Activated T-cell treated with anti-CD3 and anti-CD28 coated beads, Interleukin-2, amount 50 U/mL, for 24 hours (primary cell): ENCODE measurements around the gene MPND.
"Not testable (repeated sequence)": the region's sequence is repeated elsewhere in the genome, so short reads cannot be mapped to it uniquely, and the experiment has no call there.

ENCODE experiments used
- DNase-seq: peaks from one replicate; pipeline ENCODE4 v3.0.0-alpha.2; 2020
- H3K27ac Mint-ChIP-seq: 2 replicates; pipeline ENCODE4 v1.8.0; 2020; ENCODE audit warnings: mild to moderate bottlenecking, mixed read lengths
- H3K27me3 Mint-ChIP-seq: 2 replicates; pipeline ENCODE4 v1.8.0; 2020; ENCODE audit warnings: mixed read lengths
- H3K36me3 Mint-ChIP-seq: 2 replicates; pipeline ENCODE4 v1.8.0; 2020; ENCODE audit warnings: low read depth, mixed read lengths
- H3K4me1 Mint-ChIP-seq: 2 replicates; pipeline ENCODE4 v1.8.0; 2020; ENCODE audit warnings: low read depth, mixed read lengths
- H3K4me3 Mint-ChIP-seq: 2 replicates; pipeline ENCODE4 v1.8.0; 2020; ENCODE audit warnings: mild to moderate bottlenecking, moderate library complexity, mixed read lengths
- H3K9me3 Mint-ChIP-seq: 2 replicates; pipeline ENCODE4 v1.8.0; 2020; ENCODE audit warnings: mixed read lengths

The MPND gene

DNA sequence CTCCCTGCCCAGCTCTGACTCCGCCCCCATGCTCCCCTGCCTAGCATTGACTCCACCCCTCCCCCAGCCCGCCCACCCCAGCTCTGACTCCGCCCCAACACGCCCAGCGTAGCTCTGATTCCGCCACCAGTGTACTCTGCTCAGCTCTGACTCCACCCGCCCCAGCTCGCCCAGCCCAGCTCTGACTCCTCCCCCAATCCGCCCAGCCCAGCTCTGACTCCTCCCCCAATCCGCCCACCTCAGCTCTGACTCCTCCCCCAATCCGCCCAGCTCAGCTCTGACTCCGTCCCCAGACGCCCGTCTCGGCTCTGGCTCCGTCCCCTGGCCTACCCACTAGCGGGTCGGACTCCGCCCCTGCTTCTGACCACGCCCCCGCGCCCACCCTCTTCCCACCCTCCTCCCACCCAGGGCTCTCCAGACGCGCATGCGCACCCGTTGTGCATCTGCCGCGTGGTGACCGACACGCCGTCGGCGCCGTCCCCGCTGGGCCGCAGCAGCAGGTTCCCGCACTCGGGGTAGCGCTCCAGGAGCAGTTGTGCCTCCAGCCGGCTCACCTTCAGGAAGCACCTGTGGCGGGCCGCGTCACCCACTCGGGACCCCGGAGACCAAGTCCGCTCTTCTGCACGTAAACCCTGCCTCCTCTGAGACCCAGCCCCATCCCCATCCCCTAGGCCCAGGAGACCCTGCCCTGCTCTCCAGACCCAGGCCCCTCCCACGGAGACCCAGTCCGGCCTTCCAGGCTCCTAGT is 14.9 kb upstream of the MPND start:
- H3K4me3 Mint-ChIP-seq = peak overlapping the region; percentile 92
- H3K27ac Mint-ChIP-seq = peak overlapping the region; percentile 94
- peak; percentile 98 for DNase-seq
- no peaks in the 10 kb centered on the region for H3K27me3 Mint-ChIP-seq
- peaks cover 32% of the 10 kb centered on the region for H3K4me1 Mint-ChIP-seq
- H3K36me3 Mint-ChIP-seq = peaks cover 15% of the 10 kb centered on the region
- no peaks in the 10 kb centered on the region for H3K9me3 Mint-ChIP-seq

DNA sequence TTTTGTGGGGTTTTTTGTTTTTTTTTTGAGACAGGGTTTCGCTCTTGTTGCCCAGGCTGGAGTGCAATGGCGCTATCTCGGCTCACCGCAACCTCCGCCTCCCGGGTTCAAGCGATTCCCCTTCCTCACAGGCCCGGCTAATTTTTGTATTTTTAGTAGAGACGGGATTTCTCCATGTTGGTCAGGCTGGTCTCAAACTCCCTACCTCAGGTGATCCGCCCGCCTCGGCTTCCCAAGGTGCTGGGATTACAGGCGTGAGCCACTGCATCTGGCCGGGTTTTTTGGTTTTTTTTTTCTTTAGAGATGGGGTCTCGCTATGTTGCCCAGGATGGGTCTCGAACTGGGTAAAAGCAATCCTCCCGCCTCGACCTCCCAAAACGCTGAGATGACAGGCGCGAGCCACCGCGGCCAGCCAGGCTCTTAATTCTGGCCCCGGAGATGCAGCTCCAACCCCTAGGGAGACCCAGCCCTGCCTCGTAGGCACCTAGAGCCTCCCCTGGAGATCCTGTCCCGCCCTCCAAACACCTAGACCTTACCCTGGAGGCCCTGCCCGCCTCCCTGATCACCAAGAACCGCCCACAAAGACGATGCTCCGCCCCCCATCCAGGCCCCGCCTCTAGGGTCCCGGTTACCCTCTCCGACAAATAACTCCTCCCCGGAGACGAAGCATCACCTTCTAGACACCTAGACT is 14.2 kb upstream of the MPND start:
- peaks cover 32% of the 10 kb centered on the region for H3K4me1 Mint-ChIP-seq
- not testable (repeated sequence) for H3K27me3 Mint-ChIP-seq, H3K9me3 Mint-ChIP-seq
- peak; percentile 74 for DNase-seq
- peaks cover 15% of the 10 kb centered on the region for H3K36me3 Mint-ChIP-seq
- H3K27ac Mint-ChIP-seq = peak overlapping the region; percentile 94
- H3K4me3 Mint-ChIP-seq = peak overlapping the region; percentile 92

DNA sequence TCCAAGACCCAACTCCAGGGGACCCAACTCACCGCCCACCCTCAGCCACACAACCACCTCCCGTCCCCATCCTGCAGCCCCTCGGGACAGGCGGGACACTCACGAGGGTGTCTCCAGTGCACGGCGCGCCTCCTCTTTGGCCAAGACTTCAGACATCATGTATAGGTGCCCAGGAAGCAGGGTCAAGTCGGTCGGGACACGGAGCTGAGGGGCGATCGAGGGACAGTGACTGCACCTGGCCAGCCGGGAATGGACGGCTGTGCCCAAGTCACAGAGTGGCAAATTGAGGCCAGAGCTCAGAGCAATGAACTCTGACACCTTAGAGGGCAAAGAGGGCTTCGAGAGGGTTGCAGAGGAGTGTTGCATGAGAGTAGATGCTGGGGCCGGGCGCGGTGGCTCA is 13.5 kb upstream of the MPND start:
- H3K4me1 Mint-ChIP-seq = peaks cover 32% of the 10 kb centered on the region
- DNase-seq = no peak
- H3K27me3 Mint-ChIP-seq = no peaks in the 10 kb centered on the region
- H3K36me3 Mint-ChIP-seq = peaks cover 15% of the 10 kb centered on the region
- H3K4me3 Mint-ChIP-seq = peak overlapping the region; percentile 52
- peaks cover under 1% of the 10 kb centered on the region for H3K9me3 Mint-ChIP-seq
- peak overlapping the region; percentile 37 for H3K27ac Mint-ChIP-seq

DNA sequence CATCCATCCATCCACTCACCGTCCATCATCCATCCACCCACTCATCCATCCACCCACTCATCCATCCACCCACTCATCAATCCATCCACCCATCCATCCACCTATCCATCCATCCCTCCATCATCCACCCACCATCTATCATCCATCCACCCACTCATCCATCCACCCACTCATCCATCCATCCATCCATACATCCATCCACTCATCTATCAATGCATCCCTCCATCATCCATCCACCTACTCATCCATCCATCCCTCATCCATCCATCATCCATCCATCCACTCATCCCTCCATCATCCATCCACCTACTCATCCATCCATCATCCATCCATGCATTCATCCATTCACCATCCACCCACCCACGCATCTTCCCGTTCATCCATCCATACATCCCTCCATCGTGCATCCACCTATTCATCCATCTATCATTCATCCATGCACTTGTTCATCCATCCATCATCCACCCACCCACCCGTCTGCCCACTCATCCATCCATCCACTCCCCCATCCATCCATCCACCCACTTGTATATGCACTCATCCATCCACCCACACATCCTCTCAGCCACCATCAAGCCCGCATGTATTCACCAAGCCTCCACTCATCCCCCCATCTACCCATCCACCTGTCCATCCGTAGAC is 8.3 kb upstream of the MPND start:
- H3K9me3 Mint-ChIP-seq = peaks cover 8% of the 10 kb centered on the region
- H3K27ac Mint-ChIP-seq = no peak overlapping the region
- H3K27me3 Mint-ChIP-seq = no peaks in the 10 kb centered on the region
- H3K4me3 Mint-ChIP-seq = no peak overlapping the region
- DNase-seq = no peak
- H3K4me1 Mint-ChIP-seq = peaks cover 18% of the 10 kb centered on the region
- H3K36me3 Mint-ChIP-seq = peaks cover 5% of the 10 kb centered on the region

DNA sequence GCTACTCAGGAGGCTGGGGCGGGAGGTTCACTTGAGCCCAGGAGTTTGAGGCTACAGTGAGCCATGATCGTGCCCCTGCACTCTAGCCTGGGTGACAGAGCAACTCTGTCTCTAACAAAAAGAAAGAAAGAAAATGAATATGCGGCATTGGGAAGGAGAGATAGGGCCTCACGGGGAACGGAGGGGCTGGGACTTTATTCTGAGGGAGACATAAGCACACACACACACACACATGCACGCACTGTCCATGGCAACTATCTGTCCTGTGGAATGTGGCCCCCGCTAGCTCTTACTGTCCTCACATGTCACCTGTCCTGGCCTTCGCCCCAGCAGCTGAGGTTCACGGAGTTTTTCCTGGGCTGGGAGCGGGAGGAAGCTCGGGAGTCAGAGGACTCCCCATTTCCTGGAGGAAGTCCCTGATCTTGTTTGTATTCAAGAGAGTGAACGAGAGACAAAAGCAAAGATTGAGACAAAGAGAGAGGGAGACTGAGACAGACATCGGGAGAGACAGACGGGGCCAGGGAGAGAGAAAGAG is 5.4 kb upstream of the MPND start:
- peak overlapping the region; percentile 85 for H3K4me3 Mint-ChIP-seq
- H3K36me3 Mint-ChIP-seq = peaks cover 2% of the 10 kb centered on the region
- H3K27me3 Mint-ChIP-seq = no peaks in the 10 kb centered on the region
- H3K4me1 Mint-ChIP-seq = peaks cover 22% of the 10 kb centered on the region
- DNase-seq = peak; percentile 61
- peaks cover 8% of the 10 kb centered on the region for H3K9me3 Mint-ChIP-seq
- H3K27ac Mint-ChIP-seq = peak overlapping the region; percentile 88

DNA sequence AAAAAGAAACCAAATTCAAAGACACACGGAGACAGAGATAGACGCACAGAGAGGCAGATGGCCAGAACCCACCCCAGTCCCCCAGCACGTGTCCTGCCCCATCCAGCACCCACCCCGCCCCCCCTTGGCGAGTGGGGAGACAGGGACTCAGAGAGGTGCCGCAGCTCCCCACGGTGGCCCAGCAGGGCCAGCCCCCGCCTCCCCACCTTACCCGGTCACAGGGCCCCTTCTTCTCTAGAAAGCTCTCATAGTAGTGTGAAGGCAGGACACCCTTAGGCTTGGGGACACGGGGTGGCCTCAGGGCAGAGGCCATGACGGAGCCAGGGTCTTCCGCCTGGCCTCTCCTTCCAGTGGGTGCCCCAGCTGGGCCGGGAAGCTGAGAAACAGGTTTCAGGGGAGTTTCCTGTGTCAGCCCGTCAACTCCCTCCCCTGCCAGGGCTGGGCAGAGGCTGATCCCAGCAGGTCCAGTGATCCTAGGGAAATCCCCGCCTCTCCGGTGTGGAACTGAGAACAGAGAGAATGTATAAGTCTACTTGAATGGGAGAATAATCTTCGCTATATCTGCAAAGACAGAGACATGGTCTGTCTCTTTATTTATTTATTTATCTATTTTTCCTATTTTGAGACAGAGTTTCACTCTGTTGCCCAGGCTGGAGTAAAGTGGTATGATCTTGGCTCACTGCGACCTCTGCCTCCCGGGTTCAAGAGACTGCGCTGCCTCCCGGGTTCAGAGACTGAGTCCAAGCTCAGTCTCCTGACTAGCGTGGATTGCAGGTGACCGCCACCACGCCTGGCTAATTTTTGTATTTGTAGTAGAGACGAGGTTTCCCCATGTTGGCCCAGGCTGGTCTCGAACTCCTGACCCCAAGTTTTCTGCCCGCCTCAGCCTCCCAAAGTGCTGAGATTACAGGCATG is 4.7 kb upstream of the MPND start, which contains the start of gene STAP2:
Gene STAP2, minus strand, starts transcription at position 387 of the 915 bp plus-strand sequence. Its CDS starts 74 bp downstream, at position 313.
- Mint-ChIP-seq H3K36me3 (peaks cover 2% of the 10 kb centered on the region), H3K4me3 (peak within 1 kb of the TSS; percentile 85)

DNA sequence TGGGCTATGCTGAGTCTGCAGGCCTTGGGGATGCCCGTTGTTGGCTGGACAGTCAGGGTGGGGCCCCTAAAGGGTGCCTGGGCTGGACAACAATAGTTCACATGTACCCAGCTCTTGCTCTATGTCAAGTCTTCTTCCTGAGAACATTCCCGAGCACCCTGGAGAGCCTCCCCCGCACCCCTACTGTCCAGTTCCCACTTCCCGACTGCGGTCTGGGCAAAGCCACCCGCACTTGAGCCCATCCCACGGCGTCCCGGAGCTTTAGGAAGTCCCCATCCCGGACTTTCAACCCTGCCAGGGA is 1.1 kb upstream of the MPND start:
- H3K9me3 Mint-ChIP-seq = no peaks in the 10 kb centered on the region
- peaks cover 36% of the 10 kb centered on the region for H3K4me1 Mint-ChIP-seq
- H3K27ac Mint-ChIP-seq = peak overlapping the region; percentile 97
- no peaks in the 10 kb centered on the region for H3K27me3 Mint-ChIP-seq
- peak overlapping the region; percentile 90 for H3K4me3 Mint-ChIP-seq
- peaks cover 17% of the 10 kb centered on the region for H3K36me3 Mint-ChIP-seq
- no peak for DNase-seq

More for the DNA sequence above, 4.7 kb upstream of the MPND start, which contains the start of gene STAP2:
- Mint-ChIP-seq H3K27ac (peak within 1 kb of the TSS; percentile 88), H3K4me1 (peaks cover 25% of the 10 kb centered on the region), H3K9me3 (peaks cover 8% of the 10 kb centered on the region), H3K27me3 (no peaks in the 10 kb centered on the region)
- DNase-seq = peak; percentile 65

DNA sequence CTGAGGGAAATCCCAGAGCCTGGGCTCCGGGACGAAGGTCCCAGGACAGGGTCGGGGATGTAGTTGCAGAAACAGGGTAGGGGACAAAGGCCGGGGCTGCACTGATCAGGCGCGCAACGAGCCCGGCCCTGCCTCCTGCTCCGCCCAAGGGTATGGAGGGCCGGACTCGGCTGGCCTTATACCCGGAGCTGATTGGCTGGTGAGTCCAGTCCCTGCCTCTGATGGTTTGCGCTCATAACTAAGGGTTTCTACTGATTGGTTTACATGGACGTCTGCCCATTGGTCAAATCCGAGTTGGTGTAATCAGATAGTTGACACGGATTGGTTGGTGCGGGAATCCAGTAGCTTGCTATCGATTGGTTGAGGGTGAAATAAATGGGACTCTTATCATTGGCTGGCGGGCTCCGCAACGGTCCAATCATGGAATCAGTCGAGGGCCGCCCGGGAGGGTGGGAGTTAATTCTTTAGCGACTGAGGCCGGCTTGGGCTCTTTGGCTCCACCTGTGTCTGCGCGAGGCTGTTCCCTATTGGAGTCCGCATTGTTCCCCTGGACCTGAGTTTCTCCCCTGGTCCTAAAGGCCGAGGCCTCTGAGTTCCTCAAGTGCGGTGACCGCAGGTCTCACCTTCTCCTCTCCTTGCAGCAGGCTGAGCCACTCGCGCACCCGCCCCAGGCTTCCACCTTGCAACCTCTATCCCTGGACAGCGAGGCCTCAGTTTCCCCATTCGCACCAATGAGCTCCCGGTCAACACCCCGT is 570 bp upstream of the MPND start:
- Mint-ChIP-seq H3K27ac (peak overlapping the region; percentile 97), H3K27me3 (no peaks in the 10 kb centered on the region), H3K4me1 (peaks cover 35% of the 10 kb centered on the region), H3K4me3 (peak overlapping the region; percentile 90), H3K36me3 (peaks cover 22% of the 10 kb centered on the region), H3K9me3 (no peaks in the 10 kb centered on the region)
- peak; percentile 91 for DNase-seq

DNA sequence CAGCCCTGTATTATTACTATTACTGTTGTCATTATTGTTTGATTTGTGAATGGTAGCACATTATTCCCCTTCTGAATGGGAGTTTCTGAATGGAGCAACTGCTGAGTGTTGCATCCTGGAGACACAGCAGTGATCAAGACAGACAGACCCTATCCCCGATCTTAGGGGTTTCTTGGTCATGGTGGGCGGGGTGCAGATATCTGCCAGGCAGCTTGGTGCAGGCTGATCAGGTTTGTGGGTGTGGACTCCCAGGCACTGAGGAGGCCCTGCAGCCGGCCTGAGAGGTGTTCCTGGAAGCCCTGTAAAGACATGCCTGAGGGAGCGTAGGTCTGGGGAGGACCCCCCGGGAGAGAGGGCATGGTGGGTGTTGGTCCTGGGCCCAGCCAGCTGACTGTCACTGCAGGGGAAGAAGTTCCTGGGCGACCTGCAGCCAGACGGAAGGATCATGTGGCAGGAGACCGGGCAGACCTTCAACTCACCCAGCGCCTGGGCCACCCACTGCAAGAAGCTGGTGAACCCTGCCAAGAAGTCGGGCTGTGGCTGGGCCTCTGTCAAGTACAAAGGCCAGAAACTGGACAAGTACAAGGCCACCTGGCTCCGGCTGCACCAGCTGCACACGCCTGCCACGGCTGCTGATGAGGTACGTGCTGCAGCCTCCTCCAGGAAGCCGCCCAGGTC is 2.1 kb downstream of the MPND start:
- Mint-ChIP-seq H3K27ac (peak overlapping the region; percentile 26), H3K9me3 (no peaks in the 10 kb centered on the region), H3K36me3 (peaks cover 42% of the 10 kb centered on the region), H3K4me3 (peak overlapping the region; percentile 19), H3K27me3 (no peaks in the 10 kb centered on the region), H3K4me1 (peaks cover 20% of the 10 kb centered on the region)
- DNase-seq = no peak

DNA sequence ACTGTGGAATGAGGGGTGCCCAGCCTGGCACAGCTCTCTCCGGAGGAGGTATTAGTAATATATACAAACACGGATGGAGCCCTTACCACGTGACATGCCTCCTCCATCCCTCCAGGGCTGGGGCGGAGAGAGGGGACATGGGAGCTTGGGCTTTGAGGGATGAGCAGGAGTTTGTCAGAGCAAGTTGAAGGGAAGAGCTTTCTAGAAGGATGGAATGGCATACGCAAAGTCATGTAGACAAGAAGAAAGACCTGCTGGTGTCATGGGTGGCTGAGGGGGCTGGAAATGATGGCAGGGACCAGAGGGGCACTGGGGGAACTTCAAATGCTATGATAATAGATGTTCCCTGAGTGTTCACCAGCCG is 2.6 kb downstream of the MPND start:
- Mint-ChIP-seq H3K27me3 (no peaks in the 10 kb centered on the region), H3K9me3 (no peaks in the 10 kb centered on the region), H3K4me3 (no peak overlapping the region), H3K36me3 (peaks cover 44% of the 10 kb centered on the region), H3K4me1 (peaks cover 20% of the 10 kb centered on the region), H3K27ac (no peak overlapping the region)
- no peak for DNase-seq

DNA sequence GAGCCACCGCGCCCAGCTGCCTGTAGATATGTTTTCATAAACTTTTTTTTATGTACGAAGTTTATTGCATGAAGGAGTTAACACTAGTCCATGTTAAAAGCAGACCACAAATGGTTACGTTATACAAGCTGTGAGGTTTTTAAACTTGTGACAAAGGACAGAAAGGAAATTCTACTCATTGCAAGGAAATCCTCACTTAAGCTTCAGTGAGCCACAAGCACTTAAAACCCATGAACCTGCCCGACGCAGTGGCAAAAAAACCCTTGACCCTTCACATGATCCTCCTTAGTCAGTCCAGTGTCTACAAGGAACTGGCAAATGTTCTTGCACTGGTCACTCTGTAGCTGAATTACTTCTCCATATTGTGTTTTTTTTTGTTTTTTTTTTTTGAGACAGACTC is 4.2 kb downstream of the MPND start:
- Mint-ChIP-seq H3K27me3 (no peaks in the 10 kb centered on the region), H3K36me3 (peaks cover 44% of the 10 kb centered on the region), H3K9me3 (no peaks in the 10 kb centered on the region), H3K27ac (no peak overlapping the region), H3K4me3 (no peak overlapping the region), H3K4me1 (peaks cover 15% of the 10 kb centered on the region)
- no peak for DNase-seq

DNA sequence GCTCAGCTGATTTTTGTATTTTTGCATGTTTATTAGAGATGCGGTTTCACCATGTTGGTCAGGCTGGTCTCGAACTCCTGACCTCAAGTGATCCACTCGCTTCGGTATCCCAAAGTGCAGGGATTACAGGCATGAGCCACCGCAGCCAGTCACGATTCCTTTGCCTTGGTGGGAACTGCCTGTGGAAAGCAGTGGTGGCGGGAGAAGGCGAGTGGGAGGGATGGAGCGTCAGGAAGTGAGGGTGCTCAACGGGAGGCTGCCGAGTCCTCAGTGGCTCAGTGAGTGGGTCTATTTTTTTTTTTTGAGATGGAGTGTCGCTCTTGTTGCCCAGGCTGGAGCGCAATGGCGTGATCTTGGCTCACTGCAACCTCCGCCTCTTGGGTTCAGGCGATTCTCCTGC is 5.9 kb downstream of the MPND start:
- not testable (repeated sequence) for H3K9me3 Mint-ChIP-seq, H3K27ac Mint-ChIP-seq, H3K27me3 Mint-ChIP-seq, DNase-seq, H3K4me3 Mint-ChIP-seq, H3K4me1 Mint-ChIP-seq
- peaks cover 50% of the 10 kb centered on the region for H3K36me3 Mint-ChIP-seq

DNA sequence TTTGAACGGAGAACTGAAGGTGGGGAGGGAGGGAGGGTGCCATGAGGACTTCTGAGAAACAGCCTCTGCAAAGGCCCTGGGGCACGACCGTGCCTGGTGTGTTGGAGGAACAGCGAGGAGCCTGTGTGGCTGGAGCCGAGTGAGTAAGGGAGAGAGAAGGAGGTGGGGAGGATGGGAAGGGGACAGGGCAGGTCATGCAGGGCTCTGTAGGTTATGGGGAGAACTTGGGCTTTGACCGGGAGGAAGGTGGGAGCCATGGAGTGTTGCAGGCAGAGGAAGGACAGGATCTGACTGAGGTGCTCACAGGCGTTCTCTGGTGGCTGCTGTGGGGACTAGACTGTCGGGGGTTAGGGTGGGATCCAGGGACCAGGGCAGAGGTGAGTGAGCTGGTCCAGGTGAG is 6.7 kb downstream of the MPND start:
- Mint-ChIP-seq H3K27ac (peak overlapping the region; percentile 63), H3K9me3 (no peaks in the 10 kb centered on the region), H3K36me3 (peaks cover 54% of the 10 kb centered on the region), H3K27me3 (no peaks in the 10 kb centered on the region), H3K4me3 (no peak overlapping the region), H3K4me1 (peaks cover 5% of the 10 kb centered on the region)
- no peak for DNase-seq
